ENCODE data around the gene CDC42. TPM values are rescaled to one million over a fixed set of nuclear protein-coding genes. Genes with fewer than 3 reads are reported as not detected.
A peak's percentile ranks its signal among the peaks of the same experiment; 100 is the strongest.

Gene CDC42
- total and polyA plus RNA-seq, 2 of the 4 experiments (the other 2 are of a cell fraction), result 162 to 609 TPM

- no peak overlapping the region for H2AK9ac ChIP-seq (replicated peaks; ENCODE audit: low read depth, low read length, poor library complexity)
- no peaks in the 10 kb centered on the region for H3K79me1 ChIP-seq (ENCODE audit: low read depth in 1 of 2, low read length in 2 of 2)
- peaks cover 9% of the 10 kb centered on the region for H3K27me3 ChIP-seq (ENCODE audit: control insufficient read depth, insufficient read depth, low read length)
- intact Hi-C loops (cut with micrococcal nuclease) (loop anchor here (1.0 to 5.0 kb wide), 2 partner anchors 215 to 284 kb away; no protein-coding TSS in a partner anchor), dilution Hi-C loops (cut with HindIII; ENCODE audit: low sequenced_read_pairs, unreplicated experiment) (no loop called here), in situ Hi-C loops (cut with MboI; ENCODE audit: low sequenced_read_pairs) (no loop called here)
- no peak overlapping the region for H3K4me3 ChIP-seq (ENCODE audit: insufficient read depth, low read depth, low read length)
- BruUV-seq (replicated peaks), result no TSS peak
- H3K9me3 ChIP-seq (ENCODE audit: control insufficient read depth, insufficient read depth, low read length), result no peaks in the 10 kb centered on the region
- peaks cover 13% of the 10 kb centered on the region for H4K20me1 ChIP-seq (ENCODE audit: insufficient read depth, low read length)
- no peak overlapping the region for H3K4ac ChIP-seq (ENCODE audit: low read depth, low read length)
- H3K56ac ChIP-seq (ENCODE audit: extremely low read depth, insufficient read depth, low read length), result no peak overlapping the region
- no peak overlapping the region for H4K8ac ChIP-seq (ENCODE audit: low read depth in 2 of 2, low read length in 2 of 2)
- no peak overlapping the region for H2BK120ac ChIP-seq (ENCODE audit: low read depth, low read length)
- no peak overlapping the region for H2AFZ ChIP-seq (replicated peaks; ENCODE audit: low read length, poor library complexity)
- ATAC-seq (ENCODE audit: low read depth), result peak; percentile 82
- H3K14ac ChIP-seq (replicated peaks; ENCODE audit: low read depth, low read length), result no peak overlapping the region
- H2BK15ac ChIP-seq (ENCODE audit: low read depth, low read length), result no peak overlapping the region
- no peak overlapping the region for H3K9ac ChIP-seq (ENCODE audit: low read depth, low read length)
- no peak overlapping the region for H3K27ac ChIP-seq (ENCODE audit: insufficient read depth, low read length)
- DNase-seq, result peak; percentile 71
- no peak overlapping the region for H2BK5ac ChIP-seq (ENCODE audit: low read depth, low read length, poor library complexity, severe bottlenecking)
- no peak overlapping the region for H3K4me2 ChIP-seq (ENCODE audit: low read depth, low read length)
- ChIA-PET CTCF (interaction anchor here (1.1 kb wide), 1 partner anchor 141 kb away, joined by 3 read pairs; no protein-coding TSS in a partner anchor), POLR2A (ENCODE audit: unreplicated experiment) (no interaction called here)
- no peak overlapping the region for H2AK5ac ChIP-seq (ENCODE audit: low read depth, low read length)
- no peak overlapping the region for H4K5ac ChIP-seq (ENCODE audit: low read depth, low read length)
- H3K9me1 ChIP-seq (ENCODE audit: insufficient read depth, low read length), result peaks cover 6% of the 10 kb centered on the region; the same call in 1 of the 2 replicates
- no peak overlapping the region for H2BK20ac ChIP-seq (ENCODE audit: low read depth, low read length)
- TF ChIP-seq MAFK (IDR thresholded peaks at IDR 0.05; ENCODE audit: low read depth, low read length), result no peak
- peak; percentile 37; the same call in 1 of the 2 replicates for TF ChIP-seq FOS (IDR thresholded peaks at IDR 0.05; ENCODE audit: low read depth, low read length)
- TF ChIP-seq NFE2L2 (IDR thresholded peaks at IDR 0.05; ENCODE audit: low read depth, low read length), result no peak
- TF ChIP-seq CEBPB (IDR thresholded peaks at IDR 0.05; ENCODE audit: low read depth, low read length), result peak; percentile 3; the same call in 1 of the 2 replicates
- H3K18ac ChIP-seq (ENCODE audit: low read depth, low read length), result no peak overlapping the region
- no peak overlapping the region for H4K91ac ChIP-seq (ENCODE audit: insufficient read depth, low read depth, low read length)
- no peak overlapping the region for H3K23ac ChIP-seq (ENCODE audit: low read depth, low read length)
- no peaks in the 10 kb centered on the region for H3K36me3 ChIP-seq (ENCODE audit: control insufficient read depth, insufficient read depth, low read length)
- WGBS, 2 experiments (ENCODE audit: extremely low coverage in 2 of 2, insufficient read length in 1 of 2), result 86% methylated on average over 7 of the region's 15 CpGs; no CpG with 5 or more reads in 1 of the 2 experiments
- peaks cover 6% of the 10 kb centered on the region for H3K4me1 ChIP-seq (ENCODE audit: control insufficient read depth, insufficient read depth, low read length)
Observed at GRCh38 chr1:22132517-22133235, 80.2 kb downstream of the CDC42 start.

All from IMR-90 (cell line).